KMS-11 (cell line): ENCODE results near the gene SIL1.
"Not testable (repeated sequence)": the region's sequence is repeated elsewhere in the genome, so short reads cannot be mapped to it uniquely, and the experiment has no call there.

ENCODE experiments used
- H2AFZ ChIP-seq: fragments of 200-600 bp; sonication (generic); 2 replicates; pipeline ENCODE4 v1.6.1; 2016; ENCODE audit warnings: antibody characterized with exemption, mixed run types, low read depth
- H3K27ac ChIP-seq: fragments of 200-600 bp; sonication (generic); 2 replicates; pipeline ENCODE4 v1.6.1; 2016; ENCODE audit warnings: mild to moderate bottlenecking, mixed run types
- H3K27me3 ChIP-seq: fragments of 200-600 bp; sonication (generic); 2 replicates; pipeline ENCODE4 v1.6.1; 2017; ENCODE audit warnings: mild to moderate bottlenecking, low read depth, mixed run types, moderate library complexity; ENCODE audit not compliant: insufficient read depth
- H3K36me3 ChIP-seq: fragments of 200-600 bp; sonication (generic); 2 replicates; pipeline ENCODE4 v1.6.1; 2017; ENCODE audit warnings: mild to moderate bottlenecking, mixed run types; ENCODE audit not compliant: insufficient read depth
- H3K4me1 ChIP-seq: fragments of 200-600 bp; sonication (generic); 2 replicates; pipeline ENCODE4 v1.6.1; 2016; ENCODE audit warnings: mild to moderate bottlenecking, low read depth, mixed run types; ENCODE audit not compliant: poor library complexity, severe bottlenecking
- H3K4me2 ChIP-seq: fragments of 200-600 bp; sonication (generic); 2 replicates; pipeline ENCODE4 v1.7.0; 2016; ENCODE audit warnings: mild to moderate bottlenecking, mixed run types
- H3K4me3 ChIP-seq: fragments of 200-600 bp; sonication (generic); IDR thresholded peaks from 2 replicates; pipeline ENCODE4 v1.6.1; 2017; ENCODE audit warnings: low read depth, low read length, mixed read lengths; ENCODE audit not compliant: insufficient read depth
- H3K79me2 ChIP-seq: fragments of 200-600 bp; sonication (generic); 2 replicates; pipeline ENCODE4 v1.6.1; 2016; ENCODE audit warnings: low read depth, mixed run types; ENCODE audit not compliant: insufficient read depth
- H3K9ac ChIP-seq: fragments of 200-600 bp; sonication (generic); 2 replicates; pipeline ENCODE4 v1.6.1; 2016; ENCODE audit warnings: mild to moderate bottlenecking, mixed run types
- H4K20me1 ChIP-seq: fragments of 200-600 bp; sonication (generic); 2 replicates; pipeline ENCODE4 v1.6.1; 2016; ENCODE audit warnings: mild to moderate bottlenecking, mixed run types; ENCODE audit not compliant: insufficient read depth
- TF ChIP-seq, protein P1 (sequence below): fragments of 200-600 bp; sonication (generic); conservative IDR thresholded peaks from 2 replicates; pipeline ENCODE4 v1.6.1; 2017; ENCODE audit warnings: low read depth, mild to moderate bottlenecking, antibody characterized with exemption, low read length, moderate library complexity, mixed read lengths

The SIL1 gene

DNA sequence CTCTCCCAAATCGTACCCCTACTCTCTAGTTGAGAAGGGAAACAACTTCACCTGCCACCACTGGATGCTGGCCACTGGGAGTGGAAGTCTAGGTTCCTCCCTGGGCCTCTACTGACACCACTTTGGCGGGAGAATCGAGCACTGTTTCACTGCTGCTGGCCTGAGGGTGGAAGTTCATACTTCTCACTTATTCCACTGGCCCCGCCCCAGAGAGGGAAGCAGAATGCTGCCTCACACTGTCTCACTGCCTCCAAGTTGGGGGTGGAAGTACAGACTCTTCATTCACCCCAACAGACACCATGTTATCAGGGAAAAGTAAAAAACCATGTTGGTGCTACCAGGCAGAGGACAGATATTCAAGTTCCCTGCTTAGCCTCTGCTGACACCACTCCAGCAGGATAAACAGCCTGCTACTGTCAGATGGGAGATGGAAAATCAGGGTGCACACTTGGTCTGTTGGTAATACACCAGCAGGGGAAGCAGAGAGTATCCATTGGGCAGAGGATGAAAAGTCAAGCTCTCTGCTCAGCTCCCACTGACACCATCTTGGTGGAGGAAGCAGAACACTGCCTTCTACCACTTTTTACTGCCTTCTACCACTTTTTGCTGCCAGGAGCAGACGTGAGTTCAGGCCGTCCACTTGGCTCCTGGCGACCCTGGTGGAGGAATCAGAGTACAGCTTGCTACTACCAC, 159.4 kb downstream of the SIL1 start:
- Histone ChIP-seq H3K36me3 (no peaks in the 10 kb centered on the region), H2AFZ (no peak overlapping the region), H3K27me3 (no peaks in the 10 kb centered on the region), H3K27ac (no peak overlapping the region), H3K4me1 (no peaks in the 10 kb centered on the region), H3K79me2 (no peaks in the 10 kb centered on the region; the same call in 1 of the 2 replicates), H3K9ac (no peak overlapping the region), H4K20me1 (no peaks in the 10 kb centered on the region), H3K4me3 (no peak overlapping the region), H3K4me2 (no peak overlapping the region)
- TF ChIP-seq, protein P1, sequence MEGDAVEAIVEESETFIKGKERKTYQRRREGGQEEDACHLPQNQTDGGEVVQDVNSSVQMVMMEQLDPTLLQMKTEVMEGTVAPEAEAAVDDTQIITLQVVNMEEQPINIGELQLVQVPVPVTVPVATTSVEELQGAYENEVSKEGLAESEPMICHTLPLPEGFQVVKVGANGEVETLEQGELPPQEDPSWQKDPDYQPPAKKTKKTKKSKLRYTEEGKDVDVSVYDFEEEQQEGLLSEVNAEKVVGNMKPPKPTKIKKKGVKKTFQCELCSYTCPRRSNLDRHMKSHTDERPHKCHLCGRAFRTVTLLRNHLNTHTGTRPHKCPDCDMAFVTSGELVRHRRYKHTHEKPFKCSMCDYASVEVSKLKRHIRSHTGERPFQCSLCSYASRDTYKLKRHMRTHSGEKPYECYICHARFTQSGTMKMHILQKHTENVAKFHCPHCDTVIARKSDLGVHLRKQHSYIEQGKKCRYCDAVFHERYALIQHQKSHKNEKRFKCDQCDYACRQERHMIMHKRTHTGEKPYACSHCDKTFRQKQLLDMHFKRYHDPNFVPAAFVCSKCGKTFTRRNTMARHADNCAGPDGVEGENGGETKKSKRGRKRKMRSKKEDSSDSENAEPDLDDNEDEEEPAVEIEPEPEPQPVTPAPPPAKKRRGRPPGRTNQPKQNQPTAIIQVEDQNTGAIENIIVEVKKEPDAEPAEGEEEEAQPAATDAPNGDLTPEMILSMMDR: no peak

DNA sequence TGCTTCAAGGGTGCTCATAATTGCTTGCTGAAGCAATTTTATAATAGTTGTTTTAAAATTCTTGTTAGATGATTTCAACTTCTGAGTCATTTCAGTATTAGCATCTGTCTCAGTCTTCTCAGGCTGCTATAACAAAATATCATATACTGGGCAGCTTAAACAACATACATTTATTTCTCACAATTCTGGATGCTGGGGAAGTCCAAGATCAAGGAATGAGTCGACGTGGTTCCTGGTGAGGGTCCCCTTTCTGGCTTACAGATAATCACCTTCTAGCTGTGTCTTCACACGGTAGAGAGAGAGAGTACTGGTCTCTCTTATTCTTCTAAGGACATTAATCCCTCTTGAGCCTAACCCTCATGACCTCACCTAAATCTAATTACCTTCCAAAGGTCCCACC, 160.4 kb downstream of the SIL1 start:
- H3K79me2 ChIP-seq: no peaks in the 10 kb centered on the region; the same call in 1 of the 2 replicates
- H3K27ac ChIP-seq: no peak overlapping the region
- H3K4me2 ChIP-seq: no peak overlapping the region
- no peaks in the 10 kb centered on the region for H3K36me3 ChIP-seq
- no peak overlapping the region for H3K4me3 ChIP-seq
- H3K27me3 ChIP-seq: no peaks in the 10 kb centered on the region
- H3K4me1 ChIP-seq: no peaks in the 10 kb centered on the region
- H3K9ac ChIP-seq: no peak overlapping the region
- H4K20me1 ChIP-seq: no peaks in the 10 kb centered on the region
- TF ChIP-seq, protein P1: no peak
- H2AFZ ChIP-seq: no peak overlapping the region

GRCh38 chr5:139036332-139036731, 161.8 kb downstream of the SIL1 start:
- H3K4me1 ChIP-seq, H3K27ac ChIP-seq, H4K20me1 ChIP-seq, H3K4me2 ChIP-seq, H3K79me2 ChIP-seq, H3K4me3 ChIP-seq, H3K27me3 ChIP-seq, H3K36me3 ChIP-seq, H2AFZ ChIP-seq, H3K9ac ChIP-seq: not testable (repeated sequence)

DNA sequence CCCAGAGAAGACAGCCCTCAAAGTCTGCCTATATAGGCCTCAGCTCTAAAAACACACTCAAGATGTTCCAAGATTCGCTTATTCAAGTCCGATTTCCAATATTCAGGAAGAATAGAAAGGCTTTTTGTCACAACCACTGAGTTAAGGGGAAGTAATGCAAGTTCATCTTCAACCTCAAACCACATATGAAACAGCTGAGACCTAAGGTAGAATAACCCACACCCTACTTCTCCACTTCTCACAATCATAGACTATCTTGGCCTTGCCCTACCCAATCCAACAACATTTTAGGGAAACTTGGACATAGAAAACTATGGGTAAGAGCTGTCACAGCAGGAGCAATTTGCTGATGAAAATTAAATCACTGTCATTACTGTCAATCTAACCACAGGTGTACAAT, 171.0 kb downstream of the SIL1 start:
- no peak overlapping the region for H3K27ac ChIP-seq

DNA sequence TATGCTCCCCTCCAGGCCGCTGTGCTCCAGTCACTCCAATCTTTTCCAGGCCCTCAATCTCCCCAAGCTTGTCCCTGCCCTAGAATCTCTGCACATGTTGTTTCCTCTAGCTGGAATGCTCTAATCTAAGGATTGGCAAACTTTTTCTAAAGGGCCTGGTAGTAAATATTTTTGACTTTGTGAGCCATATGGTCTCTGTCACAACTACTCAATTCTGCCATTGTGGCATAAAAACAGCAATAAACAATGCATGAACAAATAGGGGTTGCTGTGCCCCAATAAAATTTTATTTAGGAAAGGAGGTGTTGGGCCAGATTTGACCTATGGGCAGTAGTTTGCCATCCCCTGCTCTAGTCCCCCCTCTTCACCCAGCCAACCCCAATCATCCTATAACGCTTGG, 172.5 kb downstream of the SIL1 start:
- H4K20me1 ChIP-seq: no peaks in the 10 kb centered on the region
- H3K27me3 ChIP-seq: no peaks in the 10 kb centered on the region
- no peaks in the 10 kb centered on the region for H3K36me3 ChIP-seq
- TF ChIP-seq, protein P1: no peak
- no peak overlapping the region for H3K9ac ChIP-seq
- peaks cover 27% of the 10 kb centered on the region for H3K4me1 ChIP-seq
- H3K4me2 ChIP-seq: no peak overlapping the region
- H3K79me2 ChIP-seq: no peaks in the 10 kb centered on the region
- no peak overlapping the region for H3K27ac ChIP-seq
- no peak overlapping the region for H2AFZ ChIP-seq
- H3K4me3 ChIP-seq: no peak overlapping the region

More for the DNA sequence above, 171.0 kb downstream of the SIL1 start:
- no peak overlapping the region for H3K4me2 ChIP-seq
- no peaks in the 10 kb centered on the region for H3K79me2 ChIP-seq
- no peak overlapping the region for H3K4me3 ChIP-seq
- peaks cover 27% of the 10 kb centered on the region for H3K4me1 ChIP-seq
- no peaks in the 10 kb centered on the region for H4K20me1 ChIP-seq
- TF ChIP-seq, protein P1: no peak
- no peak overlapping the region for H2AFZ ChIP-seq
- H3K27me3 ChIP-seq: no peaks in the 10 kb centered on the region
- H3K9ac ChIP-seq: no peak overlapping the region
- H3K36me3 ChIP-seq: no peaks in the 10 kb centered on the region
